Ishikawa (cell line): Measurements from ENCODE around the gene PLXNA2.

Experiments used
- CEBPB ChIP-seq: IDR thresholded peaks from 2 replicates; pipeline ENCODE4 v1.6.1; 2012
- CREB1 ChIP-seq: IDR thresholded peaks from 2 replicates; pipeline ENCODE4 v1.6.1; 2012; ENCODE audit warnings: low read depth
- EGR1 ChIP-seq: IDR thresholded peaks from 2 replicates; pipeline ENCODE4 v1.6.1; 2012
- EP300 ChIP-seq: IDR thresholded peaks from 2 replicates; pipeline ENCODE4 v1.6.1; 2012; ENCODE audit warnings: borderline replicate concordance
- FOXM1 ChIP-seq: IDR thresholded peaks from 2 replicates; pipeline ENCODE4 v1.6.1; 2012; ENCODE audit warnings: low read depth, borderline replicate concordance
- NFIC ChIP-seq: IDR thresholded peaks from 2 replicates; pipeline ENCODE4 v1.6.1; 2012
- RAD21 ChIP-seq: IDR thresholded peaks from 2 replicates; pipeline ENCODE4 v1.6.1; 2012; ENCODE audit warnings: low read depth
- TAF1 ChIP-seq: IDR thresholded peaks from 2 replicates; pipeline ENCODE4 v1.6.1; 2012; ENCODE audit warnings: low read depth, mild to moderate bottlenecking
- TCF12 ChIP-seq: IDR thresholded peaks from 2 replicates; pipeline ENCODE4 v1.6.1; 2012; ENCODE audit warnings: low read depth
- TEAD4 ChIP-seq: IDR thresholded peaks from 2 replicates; pipeline ENCODE4 v1.6.1; 2012
- YY1 ChIP-seq: IDR thresholded peaks from 2 replicates; pipeline ENCODE4 v1.6.1; 2012; ENCODE audit warnings: low read depth
- ZBTB7A ChIP-seq: IDR thresholded peaks from 2 replicates; pipeline ENCODE4 v1.6.1; 2012; ENCODE audit warnings: low read depth
- TF ChIP-seq, protein P1 (sequence below): IDR thresholded peaks from 2 replicates; pipeline ENCODE4 v1.6.1; 2012
- TF ChIP-seq, protein P2 (sequence below): IDR thresholded peaks from 2 replicates; pipeline ENCODE4 v1.6.1; 2012
- TF ChIP-seq, protein P3 (sequence below): IDR thresholded peaks from 2 replicates; pipeline ENCODE4 v1.6.1; 2012; ENCODE audit warnings: low read depth, mild to moderate bottlenecking

PLXNA2 gene

DNA sequence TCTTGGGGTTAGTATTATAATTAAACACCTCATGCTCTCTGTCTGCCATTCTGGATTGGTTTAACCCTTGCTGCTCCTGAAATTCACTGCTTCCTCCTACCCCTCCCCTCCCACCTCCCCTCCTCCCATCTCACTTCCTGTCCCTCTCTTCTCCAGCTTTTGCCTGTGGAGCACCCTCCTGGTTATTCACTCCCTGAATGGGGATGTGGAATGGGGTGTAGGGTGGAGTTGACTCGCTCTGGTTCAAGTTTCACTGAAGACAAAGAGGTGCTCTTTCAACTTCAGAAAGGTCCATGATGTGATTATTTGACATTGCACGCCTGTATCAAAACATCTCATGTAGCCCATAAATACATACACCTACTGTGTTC, 160.5 kb downstream of the PLXNA2 start:
- TF ChIP-seq EGR1 (no peak), TCF12 (no peak), YY1 (no peak), EP300 (no peak), NFIC (no peak), ZBTB7A (no peak), FOXM1 (no peak), TAF1 (no peak), CREB1 (no peak), RAD21 (no peak), CEBPB (no peak), TEAD4 (no peak)
- TF ChIP-seq, protein P1, sequence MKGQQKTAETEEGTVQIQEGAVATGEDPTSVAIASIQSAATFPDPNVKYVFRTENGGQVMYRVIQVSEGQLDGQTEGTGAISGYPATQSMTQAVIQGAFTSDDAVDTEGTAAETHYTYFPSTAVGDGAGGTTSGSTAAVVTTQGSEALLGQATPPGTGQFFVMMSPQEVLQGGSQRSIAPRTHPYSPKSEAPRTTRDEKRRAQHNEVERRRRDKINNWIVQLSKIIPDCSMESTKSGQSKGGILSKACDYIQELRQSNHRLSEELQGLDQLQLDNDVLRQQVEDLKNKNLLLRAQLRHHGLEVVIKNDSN: no peak
- TF ChIP-seq, protein P2, sequence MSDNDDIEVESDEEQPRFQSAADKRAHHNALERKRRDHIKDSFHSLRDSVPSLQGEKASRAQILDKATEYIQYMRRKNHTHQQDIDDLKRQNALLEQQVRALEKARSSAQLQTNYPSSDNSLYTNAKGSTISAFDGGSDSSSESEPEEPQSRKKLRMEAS: no peak
- TF ChIP-seq, protein P3, sequence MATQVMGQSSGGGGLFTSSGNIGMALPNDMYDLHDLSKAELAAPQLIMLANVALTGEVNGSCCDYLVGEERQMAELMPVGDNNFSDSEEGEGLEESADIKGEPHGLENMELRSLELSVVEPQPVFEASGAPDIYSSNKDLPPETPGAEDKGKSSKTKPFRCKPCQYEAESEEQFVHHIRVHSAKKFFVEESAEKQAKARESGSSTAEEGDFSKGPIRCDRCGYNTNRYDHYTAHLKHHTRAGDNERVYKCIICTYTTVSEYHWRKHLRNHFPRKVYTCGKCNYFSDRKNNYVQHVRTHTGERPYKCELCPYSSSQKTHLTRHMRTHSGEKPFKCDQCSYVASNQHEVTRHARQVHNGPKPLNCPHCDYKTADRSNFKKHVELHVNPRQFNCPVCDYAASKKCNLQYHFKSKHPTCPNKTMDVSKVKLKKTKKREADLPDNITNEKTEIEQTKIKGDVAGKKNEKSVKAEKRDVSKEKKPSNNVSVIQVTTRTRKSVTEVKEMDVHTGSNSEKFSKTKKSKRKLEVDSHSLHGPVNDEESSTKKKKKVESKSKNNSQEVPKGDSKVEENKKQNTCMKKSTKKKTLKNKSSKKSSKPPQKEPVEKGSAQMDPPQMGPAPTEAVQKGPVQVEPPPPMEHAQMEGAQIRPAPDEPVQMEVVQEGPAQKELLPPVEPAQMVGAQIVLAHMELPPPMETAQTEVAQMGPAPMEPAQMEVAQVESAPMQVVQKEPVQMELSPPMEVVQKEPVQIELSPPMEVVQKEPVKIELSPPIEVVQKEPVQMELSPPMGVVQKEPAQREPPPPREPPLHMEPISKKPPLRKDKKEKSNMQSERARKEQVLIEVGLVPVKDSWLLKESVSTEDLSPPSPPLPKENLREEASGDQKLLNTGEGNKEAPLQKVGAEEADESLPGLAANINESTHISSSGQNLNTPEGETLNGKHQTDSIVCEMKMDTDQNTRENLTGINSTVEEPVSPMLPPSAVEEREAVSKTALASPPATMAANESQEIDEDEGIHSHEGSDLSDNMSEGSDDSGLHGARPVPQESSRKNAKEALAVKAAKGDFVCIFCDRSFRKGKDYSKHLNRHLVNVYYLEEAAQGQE: no peak

DNA sequence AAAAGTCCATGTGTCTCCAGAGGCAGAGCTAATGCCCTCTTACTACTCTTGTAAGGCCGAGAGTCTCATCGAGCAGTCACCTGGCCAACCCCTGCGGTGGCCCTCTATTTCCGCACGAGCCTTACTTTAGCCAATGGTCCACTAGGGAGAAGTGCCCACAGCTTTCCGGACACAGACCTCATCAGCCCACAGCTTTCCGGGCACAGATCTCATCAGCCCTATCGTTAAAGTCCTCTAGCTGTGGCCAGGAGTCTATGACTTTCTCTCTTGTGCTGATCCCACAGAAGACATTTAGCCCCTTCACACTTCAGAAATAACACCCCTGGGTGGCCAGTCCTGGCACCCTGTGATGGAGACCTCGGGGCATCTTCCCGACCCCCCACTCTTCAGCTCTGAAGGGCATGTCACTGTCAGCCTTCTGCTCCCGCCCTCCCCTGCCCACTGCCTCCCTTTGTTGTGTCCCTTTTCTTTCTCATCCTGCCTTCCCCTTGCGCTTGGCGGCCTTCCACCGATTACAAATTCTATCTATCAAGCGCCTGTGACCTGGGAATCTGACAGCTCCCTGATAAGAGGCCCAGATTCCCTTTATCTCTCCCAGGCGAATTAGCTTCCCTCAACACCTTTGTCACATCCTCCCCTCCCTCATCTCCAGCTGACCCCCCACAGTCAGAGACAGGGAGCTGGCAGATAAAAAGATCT, 161.0 kb downstream of the PLXNA2 start:
- no peak for TF ChIP-seq EP300
- no peak for TF ChIP-seq FOXM1
- TF ChIP-seq EGR1: no peak
- TF ChIP-seq CEBPB: no peak
- no peak for TF ChIP-seq TCF12
- no peak for TF ChIP-seq RAD21
- TF ChIP-seq TEAD4: no peak
- TF ChIP-seq YY1: no peak
- no peak for TF ChIP-seq TAF1
- TF ChIP-seq NFIC: no peak
- TF ChIP-seq, protein P2: no peak
- TF ChIP-seq, protein P3: no peak
- no peak for TF ChIP-seq CREB1
- TF ChIP-seq ZBTB7A: no peak
- TF ChIP-seq, protein P1: no peak

DNA sequence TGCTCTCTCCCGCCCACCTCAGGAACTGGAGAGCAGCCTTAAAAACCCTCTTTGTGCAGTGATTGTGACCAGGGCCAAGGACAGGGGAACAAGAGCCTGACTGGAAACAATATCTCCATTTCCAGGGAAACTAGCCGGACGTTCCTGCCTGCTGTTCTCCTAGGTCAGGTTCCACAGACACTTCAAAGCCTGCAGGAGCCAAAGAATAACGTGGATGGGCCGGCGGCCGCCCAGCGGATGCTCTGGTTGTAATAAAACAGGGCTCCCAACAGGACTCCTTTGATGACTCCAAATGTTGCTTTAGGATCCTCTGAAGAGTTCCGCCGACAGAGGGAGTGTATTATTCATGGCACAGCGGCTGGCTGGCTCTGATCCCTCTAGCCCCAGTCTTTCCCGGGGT, 162.2 kb downstream of the PLXNA2 start:
- TF ChIP-seq ZBTB7A (no peak), CREB1 (no peak), TEAD4 (no peak)
- TF ChIP-seq, protein P1: no peak

DNA sequence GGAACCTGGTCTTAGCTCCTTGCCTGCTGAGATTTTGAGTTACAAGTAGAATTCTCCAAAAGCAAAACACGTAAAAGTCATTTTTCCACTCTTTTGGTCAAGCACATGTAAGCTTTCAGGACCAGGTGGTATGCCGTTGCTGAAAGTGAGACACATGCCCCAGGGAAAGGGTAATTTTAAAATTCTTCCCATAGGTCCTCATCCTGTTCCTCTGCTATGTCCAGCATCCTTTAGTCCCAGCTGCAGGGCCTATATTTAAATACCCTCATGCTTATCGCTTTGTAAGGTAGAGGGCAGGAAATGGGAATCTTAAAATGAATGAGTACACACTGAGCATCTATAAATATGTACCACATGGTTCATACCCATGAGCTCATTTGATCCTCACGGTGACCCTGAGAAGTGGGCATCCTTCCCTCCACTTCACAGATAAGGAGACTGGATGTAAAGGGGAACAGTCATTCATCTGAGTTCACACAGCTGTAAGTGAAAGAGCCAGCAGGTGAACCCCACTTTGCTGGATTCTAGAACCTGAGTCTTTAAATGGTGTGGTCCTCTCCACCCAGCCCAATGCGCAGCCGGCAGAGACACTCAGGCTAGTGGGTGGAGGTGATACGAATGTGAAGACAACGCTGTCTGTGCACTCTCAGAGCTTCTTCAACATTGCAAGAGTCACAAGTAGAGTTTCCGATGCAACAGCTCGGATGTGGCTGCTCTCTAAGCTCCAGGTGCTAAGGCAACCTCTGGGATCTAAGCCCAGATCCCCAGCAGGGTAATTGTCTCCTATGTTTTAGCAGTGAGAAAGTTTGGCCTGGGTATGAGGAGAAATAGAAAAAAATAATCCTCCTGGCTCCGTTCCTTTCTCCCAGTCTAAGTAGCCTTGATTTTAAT, 163.5 kb downstream of the PLXNA2 start:
- TF ChIP-seq CEBPB: no peak
- no peak for TF ChIP-seq EGR1
- no peak for TF ChIP-seq TCF12
- TF ChIP-seq FOXM1: no peak
- no peak for TF ChIP-seq TAF1
- TF ChIP-seq, protein P1: no peak
- TF ChIP-seq, protein P3: no peak
- TF ChIP-seq EP300: no peak
- TF ChIP-seq CREB1: no peak
- no peak for TF ChIP-seq NFIC
- no peak for TF ChIP-seq YY1
- TF ChIP-seq, protein P2: no peak
- TF ChIP-seq TEAD4: no peak
- TF ChIP-seq ZBTB7A: no peak
- TF ChIP-seq RAD21: no peak
